ENCODE results near the gene FBXL2.

Gene FBXL2

GRCh38 chr3:33430061-33430460 is 152.8 kb downstream of the FBXL2 start:
- no peak for DNase-seq (ENCODE audit: low spot score)

DNA sequence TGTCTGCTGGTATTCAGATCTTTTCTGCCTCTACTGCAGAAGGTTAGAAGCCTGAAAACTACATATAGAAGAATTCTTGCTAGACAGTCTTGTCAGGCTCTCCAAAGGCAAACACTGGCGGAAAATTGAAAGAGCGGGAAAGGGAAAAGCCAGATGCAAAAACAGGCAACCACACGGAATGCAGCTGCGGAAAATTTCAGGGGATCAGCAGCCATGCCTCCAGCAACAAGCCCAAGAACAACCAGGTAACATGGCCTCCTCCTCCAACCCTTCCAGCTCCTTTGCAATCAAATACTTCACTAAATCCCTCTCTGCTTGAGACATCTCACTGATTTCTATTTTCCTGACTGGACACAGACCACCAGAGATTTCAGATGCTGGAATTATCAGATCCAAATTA is 153.3 kb downstream of the FBXL2 start:
- no peak for DNase-seq (ENCODE audit: low spot score)

- DNase-seq (ENCODE audit: low spot score) = no peak
These were observed 156.6 kb downstream of the FBXL2 start for GRCh38 chr3:33433843-33434242.

All from pons (tissue), 1 donor.